ENCODE data around the gene REV3L. TPM values are rescaled to one million over a fixed set of nuclear protein-coding genes. Genes with fewer than 3 reads are reported as not detected.

Gene REV3L
- total and polyA plus RNA-seq, 9 of the 15 experiments (the other 6 are each of a cell fraction or from before 2014, with no cell fraction given): 5.5 to 24.4 (median 14.4) TPM

- TF ChIP-seq ATF3 (IDR thresholded peaks at IDR 0.05) (peak; percentile 56), ATF3 (CRISPR knock-in tag; conservative IDR thresholded peaks at IDR 0.05) (no peak), MAFG (tag; conservative IDR thresholded peaks at IDR 0.05) (peak; percentile 29; the same call in 1 of the 2 replicates), SP2 (IDR thresholded peaks at IDR 0.05; ENCODE audit: extremely low read depth, low read depth, low read length, poor library complexity, severe bottlenecking) (no peak), TARDBP (IDR thresholded peaks at IDR 0.05) (no peak), ZNF280A (IDR thresholded peaks at IDR 0.05; ENCODE audit: low read depth, partially characterized antibody) (no peak), MTA2 (IDR thresholded peaks at IDR 0.05; ENCODE audit: low read depth) (no peak), FOSL1 (tag; conservative IDR thresholded peaks at IDR 0.05) (peak; percentile 41; the same call in 1 of the 2 replicates), ZNF316 (IDR thresholded peaks at IDR 0.05) (peak; percentile 61), MED1 (CRISPR knock-in tag; IDR thresholded peaks at IDR 0.05; ENCODE audit: borderline replicate concordance) (no peak), HCFC1 (IDR thresholded peaks at IDR 0.05; ENCODE audit: low read depth, low read length) (no peak), NFE2 (IDR thresholded peaks at IDR 0.05; ENCODE audit: low read depth) (0 out of 2 replicates have a peak, but pooled peaks have one; percentile 40), ARID2 (IDR thresholded peaks at IDR 0.05) (no peak), TEAD2 (tag; IDR thresholded peaks at IDR 0.05) (0 out of 2 replicates have a peak, but pooled peaks have one; percentile 9), JUND (IDR thresholded peaks at IDR 0.05; ENCODE audit: borderline replicate concordance, low read depth, low read length) (no peak), JUND (tag; IDR thresholded peaks at IDR 0.05; ENCODE audit: borderline replicate concordance, low read depth, low read length) (peak; percentile 20; the same call in 1 of the 3 replicates), CAMTA2 (CRISPR knock-in tag; conservative IDR thresholded peaks at IDR 0.05) (no peak), TEAD4 (IDR thresholded peaks at IDR 0.05; ENCODE audit: low read length) (no peak), TEAD4 (CRISPR knock-in tag; IDR thresholded peaks at IDR 0.05; ENCODE audit: borderline replicate concordance) (no peak), ZBTB34 (CRISPR knock-in tag; IDR thresholded peaks at IDR 0.05) (no peak), DMBX1 (CRISPR knock-in tag; IDR thresholded peaks at IDR 0.05; ENCODE audit: borderline replicate concordance) (no peak), SRF (CRISPR knock-in tag; IDR thresholded peaks at IDR 0.05) (no peak)
Observed at GRCh38 chr6:111478064-111478476, 4.9 kb downstream of the REV3L start (continued).
